Activated T-helper 2 cell treated with anti-CD3 and anti-CD28 coated beads, Interferon-gamma antibody, Interleukin-2, Interleukin-4, amounts not matched to agents 10 μg/mL and 5 μg/mL and 100 μg/mL, durations not matched to agents 14 hours and 24 hours and 36 hours (primary cell): ENCODE measurements around the gene KLHL2. TPM values are rescaled to one million over a fixed set of nuclear protein-coding genes. Genes with fewer than 3 reads are reported as not detected.

ENCODE experiments used
- DNase-seq: peaks from one replicate; pipeline ENCODE4 v3.0.0; 2021; ENCODE audit warnings: low spot score
- H3K27ac Mint-ChIP-seq: one replicate; pipeline ENCODE4 v1.8.0; 2021; ENCODE audit warnings: mixed read lengths
- H3K27me3 Mint-ChIP-seq: one replicate; pipeline ENCODE4 v1.8.0; 2021; ENCODE audit warnings: low read depth, mixed read lengths
- H3K36me3 Mint-ChIP-seq: one replicate; pipeline ENCODE4 v1.8.0; 2021; ENCODE audit warnings: low read depth, mixed read lengths
- H3K4me1 Mint-ChIP-seq: one replicate; pipeline ENCODE4 v1.8.0; 2021; ENCODE audit warnings: low read depth, mixed read lengths
- H3K4me3 Mint-ChIP-seq: one replicate; pipeline ENCODE4 v1.8.0; 2021; ENCODE audit warnings: low read depth, mild to moderate bottlenecking, moderate library complexity, mixed read lengths
- H3K9me3 Mint-ChIP-seq: one replicate; pipeline ENCODE4 v1.8.0; 2021; ENCODE audit warnings: mixed read lengths
- intact Hi-C: fragments of 100-400 bp; cut with micrococcal nuclease; formaldehyde crosslinking; loops from one replicate; pipeline ENCODE4 v1.15.1; 2023
- total RNA-seq: library from RNA; stranded (reverse); gene quantifications from 2 replicates; pipeline ENCODE4 v1.2.3, GENCODE V29; 2022

The KLHL2 gene
- total RNA-seq, 1 donor from 2014 or later: 30.3 TPM

DNA sequence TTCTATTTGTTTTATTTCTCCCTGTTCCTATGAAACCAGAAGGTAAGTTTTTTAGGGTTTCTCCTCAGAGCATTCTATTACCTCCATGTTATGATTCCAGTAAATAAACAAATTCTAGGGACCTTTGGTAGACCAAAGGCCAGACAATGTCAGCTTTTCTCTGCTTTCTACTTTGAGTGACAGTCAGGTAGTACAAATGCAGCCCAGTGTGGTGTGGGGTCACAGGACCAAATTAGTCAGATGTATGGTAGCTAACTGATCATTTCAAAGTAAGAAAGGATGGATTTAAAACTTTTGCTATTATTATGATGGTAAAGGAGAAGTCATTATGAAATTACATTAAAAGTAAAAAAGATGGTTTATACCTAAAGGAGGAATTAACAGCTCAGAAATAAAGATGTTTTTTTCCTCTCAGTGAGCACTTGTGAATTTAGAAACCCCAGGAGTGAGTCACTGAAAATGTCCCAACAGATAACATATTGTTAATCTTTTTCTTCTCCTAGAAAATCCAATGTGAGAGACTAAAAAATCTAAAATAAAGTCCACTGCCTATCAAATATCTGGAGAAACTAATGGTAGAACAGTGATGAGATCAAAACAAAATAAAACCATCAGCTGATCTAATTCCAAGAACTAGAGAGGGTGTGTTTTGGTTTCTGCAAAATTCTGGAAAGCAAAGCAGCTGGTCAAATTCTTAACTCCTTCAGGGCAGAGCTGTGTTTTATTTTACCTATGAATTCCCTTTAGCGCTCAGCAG, 16.6 kb upstream of the KLHL2 start:
- H3K27ac Mint-ChIP-seq: peak overlapping the region; percentile 51
- H3K4me1 Mint-ChIP-seq: peaks cover 30% of the 10 kb centered on the region
- no peak overlapping the region for H3K4me3 Mint-ChIP-seq
- H3K9me3 Mint-ChIP-seq: no peaks in the 10 kb centered on the region
- no peaks in the 10 kb centered on the region for H3K27me3 Mint-ChIP-seq
- intact Hi-C loops: loop anchor here (1.0 kb wide), 1 partner anchor 14 kb away; no protein-coding TSS in a partner anchor
- H3K36me3 Mint-ChIP-seq: no peaks in the 10 kb centered on the region
- DNase-seq: no peak

DNA sequence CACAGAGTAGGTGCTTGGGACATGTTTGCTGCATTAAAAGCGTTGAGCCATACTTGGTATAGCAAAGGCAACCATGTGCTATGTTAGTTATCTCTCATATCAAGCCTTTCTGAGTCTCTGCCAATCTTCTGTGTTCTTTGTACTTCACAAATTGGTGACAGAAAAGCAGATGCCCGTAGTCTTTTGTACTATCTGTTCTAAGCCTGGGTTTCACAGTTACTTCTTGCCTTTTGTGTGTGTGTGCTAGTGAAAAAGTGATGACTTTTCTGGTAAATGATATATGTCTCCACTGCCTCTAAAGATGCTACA, 16.1 kb upstream of the KLHL2 start:
- Mint-ChIP-seq H3K27me3 (no peaks in the 10 kb centered on the region), H3K27ac (peak overlapping the region; percentile 51), H3K4me3 (no peak overlapping the region), H3K4me1 (peaks cover 30% of the 10 kb centered on the region), H3K9me3 (no peaks in the 10 kb centered on the region), H3K36me3 (no peaks in the 10 kb centered on the region)
- intact Hi-C loops: no loop called here
- DNase-seq: no peak

DNA sequence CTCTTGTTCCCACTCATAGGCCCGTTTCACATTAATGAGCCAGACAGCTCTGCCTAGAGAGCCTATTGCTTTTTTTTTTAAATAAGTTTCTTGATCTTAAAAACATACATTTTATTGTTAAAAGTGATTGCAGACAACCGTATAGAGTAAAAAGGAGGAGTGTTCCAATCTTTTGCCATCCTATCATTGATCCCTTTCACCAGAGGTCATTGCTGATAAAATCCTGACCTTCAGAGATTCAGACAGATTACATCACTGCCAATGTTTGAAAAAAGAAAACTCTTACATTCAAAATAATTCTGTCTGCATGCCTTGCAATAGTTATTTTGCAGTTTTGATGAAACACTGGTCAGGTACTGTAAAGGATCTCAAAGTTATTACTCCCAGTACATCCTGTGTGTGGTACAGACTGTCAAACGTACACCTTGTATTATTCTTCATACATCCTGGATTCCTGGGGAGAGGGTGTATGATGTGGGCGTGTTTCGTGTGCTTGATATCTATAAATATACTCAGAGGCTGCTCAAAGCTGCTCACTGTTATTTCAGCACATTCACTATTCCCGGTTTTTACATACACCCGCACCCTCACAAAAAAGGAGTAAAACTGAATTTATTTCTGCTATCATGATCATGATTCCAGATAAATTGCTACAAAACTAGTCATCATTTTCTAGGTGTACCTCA, 15.4 kb upstream of the KLHL2 start:
- intact Hi-C loops: no loop called here
- Mint-ChIP-seq H3K36me3 (no peaks in the 10 kb centered on the region), H3K27me3 (no peaks in the 10 kb centered on the region), H3K9me3 (no peaks in the 10 kb centered on the region), H3K27ac (peak overlapping the region; percentile 51), H3K4me1 (peaks cover 30% of the 10 kb centered on the region), H3K4me3 (no peak overlapping the region)
- DNase-seq: no peak

DNA sequence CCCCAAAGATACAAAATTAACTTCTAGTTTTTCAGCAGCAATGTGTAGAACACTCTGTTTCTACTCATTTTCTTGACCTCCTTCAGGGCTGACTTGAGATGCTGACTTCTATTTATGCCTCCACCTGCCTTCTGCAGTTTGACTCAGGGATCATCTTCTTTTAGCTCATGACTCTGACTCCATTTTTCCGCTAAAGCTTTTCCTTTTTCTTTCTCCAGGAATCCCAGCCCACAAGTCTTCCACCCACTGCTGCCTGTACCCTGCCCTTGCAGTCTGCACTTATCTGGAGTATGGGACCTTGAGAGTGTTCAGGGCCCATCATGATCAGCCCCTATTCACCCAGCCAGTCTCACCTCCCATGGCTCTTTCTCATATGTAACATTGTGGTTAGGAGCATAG, 14.9 kb upstream of the KLHL2 start:
- no peaks in the 10 kb centered on the region for H3K9me3 Mint-ChIP-seq
- intact Hi-C loops: no loop called here
- DNase-seq: no peak
- H3K4me3 Mint-ChIP-seq: no peak overlapping the region
- H3K27ac Mint-ChIP-seq: no peak overlapping the region
- H3K27me3 Mint-ChIP-seq: no peaks in the 10 kb centered on the region
- peaks cover 30% of the 10 kb centered on the region for H3K4me1 Mint-ChIP-seq
- H3K36me3 Mint-ChIP-seq: no peaks in the 10 kb centered on the region

DNA sequence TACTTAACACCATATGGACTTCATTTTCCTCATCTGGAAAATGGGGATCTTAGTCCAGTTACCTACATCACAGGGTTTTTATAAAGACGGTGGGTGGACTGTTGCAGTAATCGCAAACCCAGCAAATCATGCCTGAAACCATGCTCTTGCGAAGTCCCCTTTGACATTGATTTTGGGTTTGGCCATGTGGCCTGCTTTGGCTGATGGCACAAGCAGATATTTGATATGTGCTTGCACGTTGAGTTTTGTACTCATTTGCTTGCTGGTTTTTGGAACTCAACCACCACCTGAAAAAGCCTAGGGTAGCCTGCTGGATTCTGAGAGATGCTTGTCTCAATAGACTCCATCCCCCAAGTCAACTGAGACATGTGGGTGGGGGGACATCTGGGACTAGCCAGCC, 14.4 kb upstream of the KLHL2 start:
- H3K4me3 Mint-ChIP-seq: no peak overlapping the region
- no peaks in the 10 kb centered on the region for H3K27me3 Mint-ChIP-seq
- H3K4me1 Mint-ChIP-seq: peaks cover 32% of the 10 kb centered on the region
- H3K36me3 Mint-ChIP-seq: no peaks in the 10 kb centered on the region
- no peak overlapping the region for H3K27ac Mint-ChIP-seq
- intact Hi-C loops: no loop called here
- H3K9me3 Mint-ChIP-seq: no peaks in the 10 kb centered on the region
- DNase-seq: no peak

DNA sequence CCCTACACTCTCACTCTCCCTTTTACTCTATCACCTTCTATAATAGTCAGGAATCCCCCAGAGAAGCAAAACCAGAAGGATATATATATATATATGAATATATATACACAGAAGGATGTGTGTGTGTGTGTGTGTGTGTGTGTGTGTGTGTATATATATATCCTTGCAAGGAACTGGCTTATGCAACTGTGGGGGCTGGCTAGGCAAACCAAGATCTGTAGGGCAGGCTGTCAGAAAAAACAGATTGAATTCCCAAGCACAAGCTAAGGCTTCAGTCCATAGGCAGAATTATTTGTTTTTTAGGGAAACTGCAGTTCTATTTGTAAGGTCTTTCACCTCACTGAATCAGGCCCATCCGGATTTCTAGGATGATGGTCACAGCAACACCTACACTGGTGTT, 13.0 kb upstream of the KLHL2 start:
- intact Hi-C loops: no loop called here
- no peaks in the 10 kb centered on the region for H3K9me3 Mint-ChIP-seq
- peaks cover 38% of the 10 kb centered on the region for H3K4me1 Mint-ChIP-seq

DNA sequence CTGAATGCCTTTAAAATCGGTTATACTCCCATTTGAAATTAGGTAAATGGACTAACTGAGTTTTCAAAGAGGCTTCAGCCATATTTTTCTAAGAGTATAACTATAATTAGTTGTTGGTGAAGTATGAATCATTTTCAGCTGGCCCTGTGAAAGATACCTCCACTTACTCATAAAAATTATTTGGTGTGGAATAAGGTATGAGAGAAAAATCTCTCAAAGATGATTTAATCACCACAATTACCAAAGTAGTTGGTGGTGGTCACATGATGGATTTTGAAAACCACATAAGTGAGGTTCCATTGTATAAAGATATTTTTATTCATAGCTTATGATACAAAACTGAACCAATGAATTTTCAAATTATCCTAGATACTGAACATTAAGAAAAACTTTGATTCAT, 9.0 kb upstream of the KLHL2 start:
- Mint-ChIP-seq H3K4me3 (no peak overlapping the region), H3K27ac (no peak overlapping the region), H3K4me1 (peaks cover 15% of the 10 kb centered on the region), H3K9me3 (no peaks in the 10 kb centered on the region), H3K27me3 (no peaks in the 10 kb centered on the region), H3K36me3 (no peaks in the 10 kb centered on the region)
- intact Hi-C loops: no loop called here
- DNase-seq: no peak

More for the DNA sequence above, 13.0 kb upstream of the KLHL2 start:
- H3K27me3 Mint-ChIP-seq: no peaks in the 10 kb centered on the region
- DNase-seq: no peak
- no peak overlapping the region for H3K27ac Mint-ChIP-seq
- no peak overlapping the region for H3K4me3 Mint-ChIP-seq
- H3K36me3 Mint-ChIP-seq: no peaks in the 10 kb centered on the region

DNA sequence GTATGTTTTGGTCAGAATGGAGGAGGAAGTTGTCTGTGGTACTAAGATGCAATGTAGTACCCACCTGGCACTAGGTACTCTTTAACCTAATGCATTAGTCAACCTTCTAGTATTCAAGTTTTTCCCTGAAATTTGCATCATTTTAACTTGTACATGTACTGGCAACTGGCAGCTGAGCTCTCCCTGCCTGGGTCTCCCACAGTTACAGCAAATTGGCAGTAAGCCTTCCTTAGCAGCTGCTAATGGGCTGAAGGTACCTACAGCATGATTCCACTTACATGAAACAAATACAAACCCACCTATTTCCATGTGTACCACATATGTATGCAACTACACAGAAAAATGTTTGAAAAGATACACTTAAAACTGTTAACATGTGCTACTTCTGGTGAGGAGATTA, 8.1 kb upstream of the KLHL2 start:
- Mint-ChIP-seq H3K27me3 (no peaks in the 10 kb centered on the region), H3K9me3 (no peaks in the 10 kb centered on the region), H3K4me1 (peaks cover 22% of the 10 kb centered on the region), H3K27ac (no peak overlapping the region), H3K36me3 (no peaks in the 10 kb centered on the region), H3K4me3 (no peak overlapping the region)
- DNase-seq: no peak
- intact Hi-C loops: no loop called here

DNA sequence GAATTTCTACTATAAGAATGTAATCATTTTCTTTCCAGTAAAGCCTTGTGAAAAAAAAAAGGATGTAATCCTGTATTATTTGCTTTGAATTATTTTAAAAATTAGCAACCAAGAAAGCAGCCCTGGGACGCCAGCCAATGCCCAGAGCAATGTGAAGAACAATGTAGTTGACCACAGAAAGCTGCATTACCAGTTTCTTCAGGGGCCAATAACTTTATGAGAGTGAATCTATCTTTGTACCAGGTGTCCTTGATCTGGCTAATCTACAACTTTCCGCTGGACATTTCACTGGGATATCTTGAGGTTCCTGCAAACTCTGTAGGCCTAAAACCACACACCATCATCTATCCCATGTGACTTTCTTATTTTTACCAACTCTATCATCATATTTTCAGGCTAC, 7.6 kb upstream of the KLHL2 start:
- Mint-ChIP-seq H3K27me3 (no peaks in the 10 kb centered on the region), H3K4me1 (peaks cover 24% of the 10 kb centered on the region), H3K4me3 (no peak overlapping the region), H3K27ac (no peak overlapping the region), H3K9me3 (no peaks in the 10 kb centered on the region), H3K36me3 (no peaks in the 10 kb centered on the region)
- intact Hi-C loops: loop anchor here (5.0 kb wide), 1 partner anchor 67 kb away; no protein-coding TSS in a partner anchor
- no peak for DNase-seq

DNA sequence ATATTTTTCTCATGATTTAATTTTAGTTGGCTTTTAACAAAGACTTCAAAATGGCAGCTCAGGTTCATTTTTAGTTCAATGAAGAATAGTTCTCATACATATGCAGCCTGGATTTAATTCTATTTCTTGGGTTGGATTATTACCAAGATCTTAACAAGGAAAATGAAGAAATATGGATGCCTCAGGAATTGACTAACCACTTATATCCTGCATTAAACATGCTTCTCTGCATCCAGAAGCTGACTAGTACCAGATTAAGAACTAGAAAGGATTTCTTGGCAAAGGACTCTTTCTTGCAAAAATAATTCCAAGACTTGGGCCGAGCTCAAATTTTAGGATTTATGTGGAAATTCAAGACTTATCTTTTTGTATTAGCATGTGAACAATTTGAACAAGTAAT, 5.6 kb upstream of the KLHL2 start:
- Mint-ChIP-seq H3K9me3 (no peaks in the 10 kb centered on the region), H3K27me3 (no peaks in the 10 kb centered on the region), H3K36me3 (peaks cover 2% of the 10 kb centered on the region), H3K27ac (no peak overlapping the region), H3K4me1 (peaks cover 39% of the 10 kb centered on the region), H3K4me3 (no peak overlapping the region)
- DNase-seq: no peak
- intact Hi-C loops: loop anchor here (5.0 kb wide), 1 partner anchor 70 kb away; no protein-coding TSS in a partner anchor

DNA sequence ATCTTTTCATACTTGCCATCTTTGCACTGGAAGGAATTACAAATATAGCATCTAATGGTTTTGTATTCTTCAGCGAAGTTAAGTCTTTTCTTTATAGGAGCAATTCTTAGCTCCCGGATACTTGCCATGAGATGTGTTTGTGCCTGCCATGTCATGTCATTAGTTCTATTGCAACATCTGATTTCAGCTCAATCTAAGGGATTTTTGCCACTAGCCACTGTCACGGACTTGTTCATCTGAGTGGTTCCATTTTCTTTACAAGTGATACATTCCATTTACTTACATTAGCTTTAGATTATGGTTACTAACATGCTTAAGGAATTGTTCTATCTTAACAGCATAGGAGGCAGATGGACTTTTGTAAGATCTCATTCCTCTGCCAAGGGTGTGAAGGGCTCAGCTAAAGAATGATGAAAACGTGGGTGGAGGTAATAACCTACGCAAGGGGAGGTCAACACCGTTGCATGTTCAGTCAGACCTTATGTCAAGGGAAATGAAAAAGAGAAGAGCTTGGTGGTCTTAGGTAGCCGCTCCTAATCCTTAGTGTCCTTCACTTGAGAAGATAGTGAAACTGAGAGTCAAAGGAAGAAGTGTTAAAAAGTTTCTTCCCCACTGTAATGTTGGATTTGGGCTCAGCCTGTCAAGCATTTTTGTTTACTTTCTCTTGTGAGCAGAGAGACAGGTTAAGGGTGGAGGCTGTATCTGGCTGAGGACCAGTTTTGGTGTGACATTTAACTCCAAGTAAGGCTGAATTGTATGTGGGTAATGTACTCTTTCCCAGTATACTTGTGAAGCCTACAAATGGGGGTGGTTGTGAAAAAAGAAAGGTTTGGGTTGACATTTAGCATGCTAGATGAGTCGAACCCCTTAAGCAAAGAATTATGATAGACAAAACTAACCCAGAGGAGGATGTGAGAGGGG, 3.6 kb upstream of the KLHL2 start:
- Mint-ChIP-seq H3K36me3 (peaks cover 4% of the 10 kb centered on the region), H3K27me3 (no peaks in the 10 kb centered on the region), H3K4me1 (peaks cover 42% of the 10 kb centered on the region), H3K4me3 (peak overlapping the region; percentile 42), H3K27ac (peak overlapping the region; percentile 88), H3K9me3 (no peaks in the 10 kb centered on the region)
- DNase-seq: no peak
- intact Hi-C loops: loop anchor here (1.0 to 5.0 kb wide), 3 partner anchors 14 to 128 kb away; no protein-coding TSS in a partner anchor

DNA sequence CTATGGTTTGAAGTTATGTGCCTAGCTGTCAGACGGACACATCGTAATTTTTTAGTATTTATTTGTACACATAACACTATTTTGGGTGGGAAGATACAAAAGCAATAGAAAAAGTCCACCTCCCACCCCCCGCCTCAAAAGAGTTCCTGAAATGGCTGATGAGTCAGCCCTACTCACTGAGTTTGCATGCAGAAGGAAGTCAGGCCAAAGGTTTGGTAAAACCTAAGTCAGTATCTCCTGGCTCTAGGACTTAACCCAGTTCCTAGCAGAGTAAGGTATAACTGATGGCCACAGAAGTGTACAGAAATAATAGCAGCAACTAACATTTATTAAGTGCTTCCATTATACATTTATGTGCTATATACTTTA, 2.9 kb upstream of the KLHL2 start:
- Mint-ChIP-seq H3K9me3 (no peaks in the 10 kb centered on the region), H3K36me3 (peaks cover 10% of the 10 kb centered on the region), H3K27ac (peak overlapping the region; percentile 88), H3K4me3 (peak overlapping the region; percentile 42), H3K4me1 (peaks cover 45% of the 10 kb centered on the region), H3K27me3 (no peaks in the 10 kb centered on the region)
- intact Hi-C loops: loop anchor here (1.0 to 5.0 kb wide), 3 partner anchors 14 to 127 kb away; no protein-coding TSS in a partner anchor
- DNase-seq: no peak
